ENCODE results near the gene ZNF593. TPM values are rescaled to one million over a fixed set of nuclear protein-coding genes. Genes with fewer than 3 reads are reported as not detected.

ZNF593 gene
- total RNA-seq, 1 experiment from 2014 or later, result 49.8 TPM

- in situ Hi-C loops (cut with HindIII; ENCODE audit: low pct_unique_long_range_greater_than_20kb, low sequenced_read_pairs), result no loop called here
- DNase-seq (ENCODE audit: low read depth), result peak; percentile 62
These were observed 24.4 kb upstream of the ZNF593 start for GRCh38 chr1:26145041-26145959.

GRCh38 chr1:26145960-26146294, 23.8 kb upstream of the ZNF593 start:
- in situ Hi-C loops (cut with HindIII; ENCODE audit: low pct_unique_long_range_greater_than_20kb, low sequenced_read_pairs), result no loop called here
- DNase-seq (ENCODE audit: low read depth), result no peak

- no peak for DNase-seq (ENCODE audit: low read depth)
- in situ Hi-C loops (cut with HindIII; ENCODE audit: low pct_unique_long_range_greater_than_20kb, low sequenced_read_pairs), result no loop called here
These were observed 20.8 kb upstream of the ZNF593 start for GRCh38 chr1:26148887-26149286.

GRCh38 chr1:26153966-26154532, 15.7 kb upstream of the ZNF593 start:
- DNase-seq (ENCODE audit: low read depth), result no peak
- in situ Hi-C loops (cut with HindIII; ENCODE audit: low pct_unique_long_range_greater_than_20kb, low sequenced_read_pairs), result no loop called here

GRCh38 chr1:26154750-26155149, 15.0 kb upstream of the ZNF593 start:
- in situ Hi-C loops (cut with HindIII; ENCODE audit: low pct_unique_long_range_greater_than_20kb, low sequenced_read_pairs), result no loop called here

GRCh38 chr1:26155370-26156284, 14.1 kb upstream of the ZNF593 start:
- in situ Hi-C loops (cut with HindIII; ENCODE audit: low pct_unique_long_range_greater_than_20kb, low sequenced_read_pairs), result no loop called here
- no peak for DNase-seq (ENCODE audit: low read depth)

More at GRCh38 chr1:26154750-26155149, 15.0 kb upstream of the ZNF593 start:
- DNase-seq (ENCODE audit: low read depth), result no peak

GRCh38 chr1:26156285-26157038, 13.2 kb upstream of the ZNF593 start:
- no peak for DNase-seq (ENCODE audit: low read depth)
- in situ Hi-C loops (cut with HindIII; ENCODE audit: low pct_unique_long_range_greater_than_20kb, low sequenced_read_pairs), result no loop called here

- no peak for DNase-seq (ENCODE audit: low read depth)
- in situ Hi-C loops (cut with HindIII; ENCODE audit: low pct_unique_long_range_greater_than_20kb, low sequenced_read_pairs), result no loop called here
These were observed 11.3 kb upstream of the ZNF593 start for GRCh38 chr1:26158271-26158907.

GRCh38 chr1:26158908-26159742, 10.6 kb upstream of the ZNF593 start, which contains the start of gene FAM110D:
FAM110D (plus strand) TSS chr1:26159079; CDS start chr1:26161292, 2,213 bp downstream.
- in situ Hi-C loops (cut with HindIII; ENCODE audit: low pct_unique_long_range_greater_than_20kb, low sequenced_read_pairs), result no loop called here

GRCh38 chr1:26159743-26160039, 10.0 kb upstream of the ZNF593 start:
- in situ Hi-C loops (cut with HindIII; ENCODE audit: low pct_unique_long_range_greater_than_20kb, low sequenced_read_pairs), result no loop called here
- DNase-seq (ENCODE audit: low read depth), result no peak

More at GRCh38 chr1:26158908-26159742, 10.6 kb upstream of the ZNF593 start, which contains the start of gene FAM110D:
- no peak for DNase-seq (ENCODE audit: low read depth)

- in situ Hi-C loops (cut with HindIII; ENCODE audit: low pct_unique_long_range_greater_than_20kb, low sequenced_read_pairs), result no loop called here
- DNase-seq (ENCODE audit: low read depth), result no peak
These were observed 8.9 kb upstream of the ZNF593 start for GRCh38 chr1:26160527-26161414.

GRCh38 chr1:26161415-26162219, 8.1 kb upstream of the ZNF593 start:
- DNase-seq (ENCODE audit: low read depth), result peak; percentile 65
- in situ Hi-C loops (cut with HindIII; ENCODE audit: low pct_unique_long_range_greater_than_20kb, low sequenced_read_pairs), result no loop called here

- DNase-seq (ENCODE audit: low read depth), result no peak
- in situ Hi-C loops (cut with HindIII; ENCODE audit: low pct_unique_long_range_greater_than_20kb, low sequenced_read_pairs), result no loop called here
These were observed 7.4 kb upstream of the ZNF593 start for GRCh38 chr1:26162220-26162709.

- in situ Hi-C loops (cut with HindIII; ENCODE audit: low pct_unique_long_range_greater_than_20kb, low sequenced_read_pairs), result no loop called here
- DNase-seq (ENCODE audit: low read depth), result no peak
These were observed 6.0 kb upstream of the ZNF593 start for GRCh38 chr1:26163684-26164035.

Measured in Caki2 (cell line).